HG02840 (cell line): ENCODE results near the gene IPP.
"Not testable (repeated sequence)": the region's sequence is repeated elsewhere in the genome, so short reads cannot be mapped to it uniquely, and the experiment has no call there.

Experiments
- ATAC-seq: cut with Tn5 transposase; IDR thresholded peaks from one replicate; pipeline ENCODE4 v1.9.1; 2021; ENCODE audit warnings: mild to moderate bottlenecking, moderate library complexity, moderate number of reproducible peaks; ENCODE audit not compliant: unreplicated experiment, low FRiP score

IPP gene

GRCh38 chr1:45750298-45751038 lies at the start of gene IPP:
TSS of gene IPP (minus strand) at chr1:45750653. CDS start at chr1:45746411, 4,242 bp downstream.
- peak; percentile 95 for ATAC-seq

DNA sequence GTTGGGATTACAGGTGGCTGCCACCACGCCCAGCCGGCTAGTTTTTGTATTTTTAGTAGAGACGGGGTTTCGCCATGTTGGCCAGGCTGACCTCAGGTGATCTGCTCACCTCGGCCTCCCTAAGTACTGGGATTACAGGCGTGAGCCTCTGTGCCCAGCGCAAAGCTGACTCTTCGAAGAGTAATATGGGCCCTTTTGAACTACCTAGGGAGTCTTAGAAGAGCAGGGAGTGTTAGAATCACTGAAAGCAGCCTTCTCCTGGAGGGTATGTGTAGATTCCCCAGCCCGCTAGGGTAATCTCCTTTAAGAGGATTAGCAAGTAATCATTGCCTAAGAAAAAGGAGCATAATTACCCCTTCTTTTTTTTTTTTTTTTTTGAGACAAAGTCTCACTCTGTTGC lies 46.5 kb upstream of the IPP start:
- no peak for ATAC-seq

- ATAC-seq, result no peak
Observed at GRCh38 chr1:45796381-45796780, 45.9 kb upstream of the IPP start.

DNA sequence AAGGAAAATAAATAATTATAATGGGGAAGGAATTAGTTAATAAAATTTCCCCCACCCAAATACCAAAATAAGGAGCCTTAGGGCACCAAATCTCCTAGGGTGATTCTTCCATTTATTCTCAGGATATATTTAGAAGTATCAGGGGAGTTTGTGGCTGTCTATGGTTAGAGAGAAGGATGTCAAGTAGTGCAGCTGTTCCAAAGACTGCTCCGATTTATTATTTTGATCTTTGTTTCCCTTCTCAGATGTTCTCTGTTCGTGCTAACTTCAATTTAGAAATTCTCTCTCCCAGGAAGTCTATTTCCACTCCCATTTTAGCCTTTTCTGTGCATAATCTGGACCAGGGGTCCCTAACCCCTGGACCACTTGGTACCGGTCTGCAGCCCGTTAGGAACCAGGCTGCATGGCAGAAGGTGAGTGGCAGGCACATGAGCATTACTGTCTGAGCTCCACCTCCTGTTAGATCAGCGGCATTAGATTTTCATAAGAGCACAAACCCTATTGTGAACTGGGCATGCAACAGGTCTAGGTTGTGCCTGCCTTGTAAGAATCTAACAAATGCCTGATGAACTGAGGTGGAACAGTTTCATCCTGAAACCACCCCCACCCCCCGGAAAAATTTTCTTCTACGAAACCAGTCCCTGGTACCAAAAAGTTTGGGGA lies 43.6 kb upstream of the IPP start:
- ATAC-seq, result no peak

DNA sequence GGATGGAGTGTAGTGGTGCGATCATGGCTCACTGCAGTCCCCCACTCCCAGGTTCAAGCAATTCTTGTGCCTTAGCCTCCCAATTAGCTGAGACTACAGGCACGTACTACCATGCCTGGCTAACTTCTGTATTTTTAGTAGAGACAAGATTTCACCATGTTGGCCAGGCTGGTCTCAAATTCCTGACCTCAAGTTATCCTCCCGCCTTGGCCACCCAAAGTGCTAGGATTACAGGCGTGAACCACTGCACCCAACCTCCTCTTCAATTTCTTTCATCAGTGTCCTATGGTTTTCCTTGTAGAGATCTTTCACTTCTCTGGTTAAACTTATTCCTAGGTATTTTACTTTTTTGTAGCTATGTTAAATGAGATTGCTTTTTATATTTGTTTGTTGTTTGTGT lies 42.3 kb upstream of the IPP start:
- no peak for ATAC-seq

DNA sequence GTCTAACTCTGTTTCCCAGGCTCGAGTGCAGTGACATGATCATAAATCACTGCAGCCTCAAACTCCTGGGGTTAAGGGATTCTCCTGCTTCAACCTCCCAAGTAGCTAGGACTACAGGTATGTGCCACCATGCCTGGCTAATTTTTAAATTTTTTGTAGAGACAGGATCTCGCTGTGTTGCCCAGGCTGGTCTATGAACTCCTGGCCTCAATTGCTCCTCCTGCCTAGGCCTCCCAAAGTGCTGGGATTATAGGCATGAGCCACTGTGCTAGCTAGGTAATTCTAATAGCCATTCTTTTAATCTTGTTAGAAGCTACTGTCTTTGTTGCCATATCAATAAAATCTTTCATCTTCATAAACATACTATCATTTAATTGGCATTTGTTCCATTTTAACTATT lies 39.1 kb upstream of the IPP start:
- no peak for ATAC-seq

DNA sequence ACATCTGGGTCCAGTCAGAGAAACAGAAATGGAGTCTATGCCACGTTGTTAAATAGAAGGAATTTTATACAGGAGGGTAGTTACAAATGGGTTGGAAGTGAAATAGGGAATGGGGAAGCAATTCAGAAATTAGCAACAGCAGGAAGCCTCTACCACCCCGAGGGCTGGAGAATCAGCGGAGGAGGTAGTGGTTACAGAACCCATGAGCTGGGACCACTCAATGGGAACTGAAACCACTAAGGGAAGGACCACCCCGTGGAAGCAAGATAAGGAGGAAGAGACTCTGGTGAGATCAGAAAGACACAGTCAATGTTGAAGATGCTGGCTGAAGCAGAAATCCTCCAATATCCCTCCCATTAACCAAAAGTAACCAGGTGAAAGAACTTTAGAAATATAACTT lies 37.5 kb upstream of the IPP start:
- ATAC-seq, result no peak

DNA sequence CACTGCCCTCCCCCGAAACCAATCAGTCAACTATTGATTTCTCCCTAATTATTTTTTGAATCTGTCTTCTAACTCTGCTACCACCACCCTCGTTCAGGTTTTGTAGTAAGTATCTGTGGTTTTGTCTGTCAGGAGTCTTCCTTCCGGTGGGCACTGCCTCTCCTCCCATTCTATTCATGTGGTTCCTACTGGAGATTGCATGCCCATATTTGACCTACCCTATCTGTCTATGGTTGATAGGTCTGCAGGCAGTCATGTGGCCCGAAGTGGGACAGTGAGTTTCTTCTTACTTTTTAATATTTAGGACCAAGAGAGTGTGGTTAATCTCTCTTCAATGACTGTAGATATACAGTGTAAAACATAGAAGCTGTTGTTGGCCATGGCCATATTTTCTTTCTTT lies 35.1 kb upstream of the IPP start:
- ATAC-seq, result no peak

GRCh38 chr1:45775794-45776193 lies 25.3 kb upstream of the IPP start:
- no peak for ATAC-seq

DNA sequence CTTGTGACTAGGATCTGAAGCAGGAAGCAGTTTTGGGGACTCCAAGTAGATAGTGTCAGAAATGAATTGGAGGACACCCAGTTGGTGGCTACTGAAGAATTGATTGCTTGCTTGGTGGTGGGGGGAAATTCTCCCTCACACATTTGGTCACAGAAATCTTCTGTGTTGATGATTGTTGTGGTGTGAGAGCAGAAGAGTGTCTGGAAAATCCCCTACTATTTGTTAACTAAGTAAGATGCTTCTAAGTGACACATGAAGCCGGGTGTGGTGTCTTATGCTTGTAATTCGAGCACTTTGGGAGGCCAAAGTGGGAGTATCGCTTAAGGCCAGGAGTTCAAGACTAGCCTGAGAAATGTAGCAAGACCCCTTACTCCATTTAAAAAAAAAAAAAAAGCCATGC lies 22.5 kb upstream of the IPP start:
- no peak for ATAC-seq

DNA sequence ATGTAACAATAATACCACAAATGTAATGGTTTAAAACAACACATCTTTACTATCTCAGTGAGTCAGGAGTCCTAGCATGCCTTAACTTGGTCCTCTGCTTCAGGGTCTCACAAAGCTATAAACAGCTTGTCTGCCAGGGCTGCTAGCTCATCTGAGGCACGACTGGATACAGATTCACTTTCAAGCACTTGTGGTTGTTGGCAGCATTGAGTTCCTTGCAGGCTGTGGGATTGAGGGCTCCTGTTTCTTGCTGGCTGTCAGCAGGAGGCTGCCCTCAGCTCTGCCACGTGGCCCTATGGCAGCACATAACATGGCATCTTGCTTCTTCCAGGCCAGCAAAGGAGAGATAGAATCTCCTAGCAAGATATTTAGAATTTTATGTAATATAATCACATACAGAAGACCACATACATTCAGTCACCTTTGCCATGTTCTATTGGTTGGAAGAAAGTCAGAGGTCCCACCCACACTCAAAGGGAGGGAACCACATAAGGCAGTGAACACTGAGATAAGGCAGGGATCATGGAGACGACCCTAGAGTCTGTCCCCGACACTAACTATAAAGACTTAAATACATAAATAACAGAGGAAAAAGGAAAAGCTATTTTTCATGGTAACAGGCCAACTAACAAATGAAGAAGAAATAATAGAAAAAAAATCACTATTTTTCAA lies 18.9 kb upstream of the IPP start:
- no peak for ATAC-seq

GRCh38 chr1:45767035-45767434 lies 16.6 kb upstream of the IPP start:
- no peak for ATAC-seq

GRCh38 chr1:45765999-45766792 lies 15.7 kb upstream of the IPP start:
- no peak for ATAC-seq

DNA sequence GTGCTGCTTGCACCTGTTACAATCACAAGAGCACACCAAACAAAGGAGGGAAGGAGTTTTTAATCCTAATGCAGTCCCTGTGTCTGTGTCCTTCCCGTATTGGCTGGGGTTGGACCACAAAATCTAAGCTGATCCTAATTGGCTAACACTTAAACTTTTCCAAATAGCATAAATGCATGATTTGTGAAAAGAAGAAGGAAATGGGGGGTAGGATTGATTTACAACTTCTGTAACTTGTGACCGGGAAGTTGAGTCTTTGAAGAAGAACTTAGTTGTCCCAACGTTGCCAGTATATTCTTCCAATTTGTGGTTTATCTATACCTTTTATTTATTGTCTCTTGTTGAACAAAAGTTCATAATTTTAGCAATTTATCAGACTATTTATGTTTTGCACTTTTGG lies 11.8 kb upstream of the IPP start:
- no peak for ATAC-seq

- no peak for ATAC-seq
Observed at GRCh38 chr1:45755697-45756096, 5.2 kb upstream of the IPP start.

DNA sequence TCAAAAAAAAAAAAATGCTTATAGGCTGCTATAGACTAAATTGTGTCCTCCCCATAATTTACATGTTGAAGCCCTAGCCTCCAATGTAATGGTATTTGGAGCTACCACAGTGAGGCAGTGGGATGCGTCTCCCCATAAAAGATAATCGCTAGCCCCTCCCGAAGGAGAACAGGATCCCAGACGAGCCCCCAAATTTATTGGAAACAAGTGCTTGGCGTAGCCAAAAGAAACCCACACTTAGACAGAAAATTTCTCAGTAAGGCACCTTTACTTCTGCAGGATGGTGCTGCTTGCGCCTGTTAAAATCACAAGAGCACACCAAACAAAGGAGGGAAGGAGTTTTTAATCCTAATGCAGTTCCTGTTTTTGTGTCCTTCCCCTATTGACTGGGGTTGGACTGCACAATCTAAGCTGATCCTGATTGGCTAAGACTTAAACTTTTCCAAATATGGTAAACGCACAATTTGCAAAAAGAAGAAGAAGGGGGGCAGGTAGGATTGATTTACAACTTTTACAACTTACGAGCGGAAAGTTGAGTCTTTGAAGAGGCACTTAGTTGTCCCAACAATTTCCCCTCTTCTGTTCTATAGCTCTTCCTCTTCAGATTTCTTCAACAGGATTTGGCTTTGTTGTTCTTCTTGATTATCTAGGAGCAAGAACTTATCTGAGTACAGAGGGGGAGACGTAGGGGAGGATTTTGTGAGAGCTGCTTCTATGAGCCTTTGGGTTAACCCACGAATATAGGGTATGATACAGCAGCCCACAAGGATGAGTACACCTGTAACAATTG lies 3.0 kb upstream of the IPP start:
- ATAC-seq, result no peak

DNA sequence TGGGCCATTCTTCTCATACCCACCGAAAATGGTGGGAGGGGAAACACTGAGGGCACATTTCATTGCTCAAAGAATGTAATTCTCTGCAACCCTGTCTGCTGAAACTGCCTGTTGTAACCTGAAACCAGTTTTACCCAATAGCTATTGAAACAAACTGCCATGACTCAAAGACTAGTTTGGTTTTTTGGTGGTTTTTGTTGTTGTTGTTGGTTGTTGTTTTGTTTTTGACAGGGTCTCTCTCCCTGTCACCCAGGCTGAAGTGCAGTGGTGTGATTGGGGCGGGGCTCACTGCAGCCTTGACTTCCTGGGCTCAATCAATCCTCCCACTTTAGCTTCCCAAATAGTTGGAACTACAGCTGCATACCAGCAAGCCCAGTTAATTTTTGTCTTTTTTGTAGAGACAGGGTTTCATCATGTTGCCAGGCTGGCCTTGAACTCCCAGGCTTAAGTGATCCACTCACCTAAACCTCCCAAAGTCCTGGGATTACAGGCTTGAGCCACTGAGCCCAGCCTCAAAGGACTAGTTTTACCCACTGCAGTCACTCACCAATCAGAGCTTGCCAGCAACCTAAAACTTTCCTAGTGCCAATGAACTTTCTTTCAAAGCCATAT lies 2.1 kb upstream of the IPP start:
- no peak for ATAC-seq

- ATAC-seq, result no peak
Observed at GRCh38 chr1:45752014-45752413, 1.6 kb upstream of the IPP start.

DNA sequence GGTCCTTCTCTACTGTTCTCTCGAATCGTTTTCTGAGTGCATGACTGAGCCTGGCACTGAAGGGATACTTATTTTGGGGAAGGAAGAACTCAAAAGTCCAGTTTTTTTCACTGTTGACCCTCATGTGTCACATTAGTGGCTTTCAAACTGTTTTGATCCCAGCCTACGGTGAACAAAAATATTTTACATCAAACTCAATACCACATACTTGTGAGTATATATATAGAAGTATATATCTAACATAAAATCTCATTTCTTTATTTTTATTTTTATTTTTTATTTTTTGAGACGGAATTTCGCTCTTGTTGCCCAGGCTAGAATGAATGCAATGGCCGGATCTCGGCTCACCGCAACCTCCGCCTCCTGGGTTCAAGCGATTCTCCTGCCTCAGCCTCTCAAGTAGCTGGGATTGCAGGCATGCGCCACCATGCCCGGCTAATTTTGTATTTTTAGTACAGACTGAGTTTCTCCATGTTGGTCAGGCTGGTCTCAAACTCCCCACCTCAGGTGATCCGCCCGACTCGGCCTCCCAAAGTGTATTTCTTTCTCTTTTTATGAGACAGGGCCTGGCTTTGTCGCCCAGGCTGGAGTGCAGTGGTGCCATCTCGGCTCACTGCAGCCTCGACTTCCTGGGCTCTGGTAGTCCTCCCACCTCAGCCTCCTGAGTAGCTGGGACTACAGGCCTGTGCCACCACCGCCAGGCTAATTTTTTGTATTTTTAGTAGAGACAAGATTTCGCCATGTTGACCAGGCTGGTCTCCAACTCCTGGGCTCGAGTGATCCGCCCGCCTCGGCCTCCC lies 786 bp upstream of the IPP start:
- not testable (repeated sequence) for ATAC-seq
